ENCODE data around the gene PAK4. TPM values are rescaled to one million over a fixed set of nuclear protein-coding genes. Genes with fewer than 3 reads are reported as not detected.

Gene PAK4
- polyA plus RNA-seq, 1 of the 3 experiments (the other 2 are of a cell fraction), result 36.4 TPM

DNA sequence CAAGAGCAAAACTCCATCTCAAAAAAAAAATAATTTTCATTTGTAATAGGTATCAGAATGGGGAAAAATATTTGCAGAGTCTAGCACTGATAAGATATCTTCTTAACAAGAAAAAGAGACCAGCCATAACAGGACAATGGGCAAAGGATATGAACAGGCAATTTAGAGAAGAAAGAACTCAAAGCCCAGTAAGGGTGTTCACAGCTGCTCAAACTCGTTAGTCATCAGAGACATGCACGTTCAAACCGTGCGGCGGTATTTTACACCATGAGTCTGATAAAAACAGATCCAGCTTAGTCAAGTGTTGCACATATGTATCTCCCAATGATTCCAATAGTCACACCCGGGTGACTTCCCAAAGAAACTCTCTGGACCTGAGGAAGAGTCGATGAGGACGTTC, 57.5 kb downstream of the PAK4 start:
- POLR2A ChIA-PET, result no interaction called here
- H3K27ac ChIP-seq (ENCODE audit: low read depth in 2 of 2, low read length in 1 of 2), result no peak overlapping the region
- no peak overlapping the region for H3K9ac ChIP-seq
- no peaks in the 10 kb centered on the region for H4K20me1 ChIP-seq (ENCODE audit: insufficient read depth)
- no peak for DNase-seq
- H3F3A ChIP-seq (replicated peaks; ENCODE audit: insufficient read depth), result no peaks in the 10 kb centered on the region
- H3K36me3 ChIP-seq (replicated peaks in 1 of 2; ENCODE audit: control insufficient read depth in 1 of 2, insufficient read depth in 2 of 2, low read length in 1 of 2), result peaks cover 3 to 19% of the 10 kb centered on the region in 2 experiments
- 93% methylated on average over 8 of the region's 8 CpGs for WGBS (ENCODE audit: low lambda C conversion rate)
- H3K27me3 ChIP-seq (ENCODE audit: insufficient read depth), result no peaks in the 10 kb centered on the region
- CTCF ChIA-PET, result interaction anchor here (0.7 to 1.4 kb wide), 2 partner anchors 61 to 73 kb away, joined by 3 to 7 read pairs; no protein-coding TSS in a partner anchor
- H3K9me2 ChIP-seq, result no peaks in the 10 kb centered on the region
- H3K4me2 ChIP-seq, result no peak overlapping the region
- H3K9me3 ChIP-seq, result no peaks in the 10 kb centered on the region
- H2AFZ ChIP-seq (ENCODE audit: low read depth), result no peak overlapping the region
- H3K4me1 ChIP-seq (ENCODE audit: control insufficient read depth in 1 of 2, insufficient read depth in 2 of 2, low read depth in 1 of 2, low read length in 1 of 2), result peaks cover 0 to 3% of the 10 kb centered on the region in 2 experiments; a peak in 1 of 4 replicates
- no peaks in the 10 kb centered on the region for H3K79me2 ChIP-seq (ENCODE audit: insufficient read depth)
- TF ChIP-seq YY1 (IDR thresholded peaks at IDR 0.05; ENCODE audit: low read depth) (no peak), MXI1 (IDR thresholded peaks at IDR 0.05; ENCODE audit: low read depth, low read length) (no peak), SIN3A (IDR thresholded peaks at IDR 0.05; ENCODE audit: borderline replicate concordance, low read depth, low read length) (no peak), SMC3 (IDR thresholded peaks at IDR 0.05; ENCODE audit: low read depth, low read length) (no peak), NRF1 (IDR thresholded peaks at IDR 0.05; ENCODE audit: low read depth, low read length) (no peak), TCF12 (IDR thresholded peaks at IDR 0.05) (no peak), FOXJ3 (CRISPR knock-in tag; IDR thresholded peaks at IDR 0.05) (no peak), USF1 (IDR thresholded peaks at IDR 0.05; ENCODE audit: borderline replicate concordance, low read depth) (no peak)
- H3K4me3 ChIP-seq (ENCODE audit: low read depth in 2 of 2, low read length in 1 of 2), result no peak overlapping the region

GRCh38 chr19:39186391-39186790, 60.8 kb downstream of the PAK4 start:
- H3K36me3 ChIP-seq (replicated peaks in 1 of 2; ENCODE audit: control insufficient read depth in 1 of 2, insufficient read depth in 2 of 2, low read length in 1 of 2), result peaks cover 0 to 1% of the 10 kb centered on the region in 2 experiments
- peaks cover 0 to 3% of the 10 kb centered on the region in 2 experiments; a peak in 1 of 4 replicates for H3K4me1 ChIP-seq (ENCODE audit: control insufficient read depth in 1 of 2, insufficient read depth in 2 of 2, low read depth in 1 of 2, low read length in 1 of 2)
- POLR2A ChIA-PET, result no interaction called here
- H3K9me2 ChIP-seq, result no peaks in the 10 kb centered on the region
- CTCF ChIA-PET, result interaction anchor here (0.7 to 3.1 kb wide), 16 partner anchors 10 to 140 kb away, joined by 3 to 37 read pairs (median 6); partner anchors contain the start of genes NCCRP1 and SYCN
- H3K9me3 ChIP-seq, result no peaks in the 10 kb centered on the region
- no peak for DNase-seq
- no peak overlapping the region for H3K9ac ChIP-seq
- H4K20me1 ChIP-seq (ENCODE audit: insufficient read depth), result no peaks in the 10 kb centered on the region
- H3K4me3 ChIP-seq (ENCODE audit: low read depth in 2 of 2, low read length in 1 of 2), result no peak overlapping the region
- H2AFZ ChIP-seq (ENCODE audit: low read depth), result no peak overlapping the region
- no peaks in the 10 kb centered on the region for H3K27me3 ChIP-seq (ENCODE audit: insufficient read depth)
- H3K27ac ChIP-seq (ENCODE audit: low read depth in 2 of 2, low read length in 1 of 2), result no peak overlapping the region
- H3K4me2 ChIP-seq, result no peak overlapping the region
- WGBS (ENCODE audit: low lambda C conversion rate), result 86% methylated on average over 8 of the region's 8 CpGs
- H3F3A ChIP-seq (replicated peaks; ENCODE audit: insufficient read depth), result no peaks in the 10 kb centered on the region
- H3K79me2 ChIP-seq (ENCODE audit: insufficient read depth), result no peaks in the 10 kb centered on the region
- TF ChIP-seq CHD2 (IDR thresholded peaks at IDR 0.05; ENCODE audit: low read length, partially characterized antibody) (no peak), GATA2 (CRISPR knock-in tag; IDR thresholded peaks at IDR 0.05) (no peak), NFIC (IDR thresholded peaks at IDR 0.05; ENCODE audit: borderline replicate concordance) (no peak), PBX3 (IDR thresholded peaks at IDR 0.05) (no peak)
